ENCODE measurements around the gene LRBA. TPM values are rescaled to one million over a fixed set of nuclear protein-coding genes. Genes with fewer than 3 reads are reported as not detected.

Gene LRBA
- total and polyA plus RNA-seq, 8 donors, result 7.3 to 156 (median 73.9) TPM

DNA sequence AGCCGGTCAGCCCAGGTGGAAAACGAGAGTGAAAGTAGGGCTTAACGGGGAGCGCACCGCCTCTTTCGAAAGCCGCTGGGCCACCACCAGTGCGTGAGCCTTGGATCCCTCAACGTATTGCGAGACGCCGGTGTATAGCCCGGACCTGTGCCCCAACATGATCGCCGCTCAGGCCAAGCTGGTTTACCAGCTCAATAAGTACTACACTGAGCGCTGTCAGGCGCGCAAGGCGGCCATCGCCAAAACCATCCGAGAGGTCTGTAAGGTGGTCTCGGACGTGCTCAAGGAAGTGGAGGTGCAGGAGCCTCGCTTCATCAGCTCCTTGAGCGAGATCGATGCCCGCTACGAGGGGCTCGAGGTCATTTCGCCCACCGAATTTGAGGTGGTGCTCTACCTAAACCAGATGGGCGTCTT is 432.2 kb downstream of the LRBA start:
- no peak for TF ChIP-seq CTCF (IDR thresholded peaks at IDR 0.05)
- no peak for TF ChIP-seq EP300 (IDR thresholded peaks at IDR 0.05)
- TF ChIP-seq POLR2AphosphoS5 (IDR thresholded peaks at IDR 0.05), result no peak
- TF ChIP-seq POLR2A (IDR thresholded peaks at IDR 0.05), result no peak
- WGBS, 5 donors, result 79 to 89% (median 84%) methylated on average over 32 of the region's 32 CpGs
- peaks cover 7 to 23% (median 17%) of the 10 kb centered on the region in 4 donors for H3K36me3 ChIP-seq
- peak overlapping the region; percentile 32 to 38 (median 34) for H3K4me3 ChIP-seq
- H3K9me3 ChIP-seq, result peaks cover 0 to 12% (median 4%) of the 10 kb centered on the region in 4 donors
- no peak for DNase-seq
- no peaks in the 10 kb centered on the region for H3K27me3 ChIP-seq
- peaks cover 0 to 13% (median 6%) of the 10 kb centered on the region in 4 donors for H3K4me1 ChIP-seq
- peak overlapping the region in 1 of 5 donors; percentile 42 for H3K27ac ChIP-seq
- intact Hi-C loops (cut with DNase I; ENCODE audit: low total_unique reads), result no loop called here

DNA sequence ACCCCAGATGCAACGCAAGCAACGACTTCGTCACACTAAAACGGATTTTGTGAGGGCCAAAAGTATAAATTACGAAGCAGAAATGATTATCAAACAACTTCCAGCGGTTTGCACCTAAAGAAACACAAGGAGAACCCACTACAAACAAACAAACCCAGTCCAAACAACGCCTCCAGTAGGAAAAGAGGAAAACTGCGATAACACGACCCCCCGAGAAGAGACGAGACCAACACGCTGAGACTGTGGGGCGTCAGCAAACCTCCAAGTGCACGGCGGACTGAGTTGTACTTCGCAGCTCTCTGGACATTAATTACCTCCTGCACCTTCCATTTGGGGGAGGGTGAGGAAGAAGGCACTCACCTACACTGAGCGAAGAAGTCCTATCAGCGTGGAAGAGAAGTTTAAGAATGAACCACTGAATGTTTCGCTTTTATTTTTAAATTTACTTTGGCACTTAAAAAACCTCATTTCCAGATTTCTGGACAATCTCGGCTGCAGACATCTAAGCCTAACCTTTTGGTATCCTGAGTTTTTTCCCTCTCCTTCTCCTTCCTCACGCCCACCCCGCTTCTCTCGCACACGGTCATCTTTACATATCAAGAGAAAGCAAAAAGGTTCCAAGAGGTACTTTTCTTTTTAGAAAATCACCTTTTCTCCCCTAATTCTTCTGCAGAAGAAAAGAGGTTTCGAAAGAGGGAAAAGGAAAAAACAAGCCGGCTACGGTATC is 432.8 kb downstream of the LRBA start, which contains the start of gene MAB21L2:
Gene MAB21L2 (plus strand): TSS at position 6 of the 727 bp plus-strand sequence. CDS start 879 bp downstream, outside the sequence.
- Histone ChIP-seq H3K4me3 (peak within 1 kb of the TSS; percentile 32 to 38 (median 34)), H3K4me1 (peaks cover 0 to 13% (median 6%) of the 10 kb centered on the region in 4 donors), H3K27me3 (no peaks in the 10 kb centered on the region), H3K27ac (peak within 1 kb of the TSS in 1 of 5 donors; percentile 42), H3K9me3 (peaks cover 0 to 12% (median 4%) of the 10 kb centered on the region in 4 donors), H3K36me3 (peaks cover 7 to 19% (median 16%) of the 10 kb centered on the region in 4 donors)
- TF ChIP-seq POLR2AphosphoS5 (IDR thresholded peaks at IDR 0.05) (no peak), POLR2A (IDR thresholded peaks at IDR 0.05) (no peak), EP300 (IDR thresholded peaks at IDR 0.05) (no peak), CTCF (IDR thresholded peaks at IDR 0.05) (no peak)
- no peak for DNase-seq
- WGBS, 5 donors, result 83 to 94% (median 89%) methylated on average over 27 of the region's 27 CpGs
- intact Hi-C loops (cut with DNase I; ENCODE audit: low total_unique reads), result no loop called here

DNA sequence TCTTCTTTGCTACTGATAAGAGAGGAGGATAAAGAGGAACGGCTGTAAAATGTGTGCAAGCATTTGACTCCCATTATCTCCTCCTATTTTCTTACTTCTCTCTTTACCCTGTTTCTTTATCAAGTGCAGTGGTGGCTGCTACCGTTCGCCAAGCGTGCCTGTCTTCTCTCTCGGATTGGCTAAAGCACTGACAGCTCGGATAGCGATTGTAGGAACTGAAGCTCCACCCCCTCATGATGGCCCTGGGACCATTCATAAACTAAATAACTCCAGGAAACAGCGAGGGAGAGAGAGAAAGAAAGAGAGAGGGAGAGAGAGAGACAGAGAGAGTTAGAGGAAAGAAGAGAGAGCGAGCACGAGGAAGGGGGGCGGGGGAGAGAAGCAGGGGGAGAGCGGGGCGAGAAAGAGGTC is 433.4 kb downstream of the LRBA start:
- peaks cover 0 to 13% (median 6%) of the 10 kb centered on the region in 4 donors for H3K4me1 ChIP-seq
- peak in 1 of 2 donors; percentile 64 for DNase-seq
- H3K27me3 ChIP-seq, result no peaks in the 10 kb centered on the region
- H3K9me3 ChIP-seq, result peaks cover 0 to 12% (median 4%) of the 10 kb centered on the region in 4 donors
- WGBS, 5 donors, result 87 to 93% (median 89%) methylated on average over 13 of the region's 13 CpGs
- H3K36me3 ChIP-seq, result peaks cover 7 to 18% (median 16%) of the 10 kb centered on the region in 4 donors
- TF ChIP-seq POLR2A (IDR thresholded peaks at IDR 0.05), result no peak
- H3K4me3 ChIP-seq, result peak overlapping the region in 1 of 4 donors; percentile 36
- no peak overlapping the region for H3K27ac ChIP-seq
- intact Hi-C loops (cut with DNase I; ENCODE audit: low total_unique reads), result no loop called here

GRCh38 chr4:150581056-150581605 is 434.0 kb downstream of the LRBA start:
- Histone ChIP-seq H3K4me3 (no peak overlapping the region), H3K4me1 (peaks cover 0 to 13% (median 6%) of the 10 kb centered on the region in 4 donors), H3K36me3 (peaks cover 7 to 18% (median 16%) of the 10 kb centered on the region in 4 donors), H3K9me3 (peaks cover 0 to 12% (median 4%) of the 10 kb centered on the region in 4 donors), H3K27me3 (no peaks in the 10 kb centered on the region), H3K27ac (no peak overlapping the region)
- DNase-seq, result no peak
- 93 to 98% (median 95%) methylated on average over 7 of the region's 7 CpGs for WGBS, 5 donors
- no peak for TF ChIP-seq POLR2AphosphoS5 (IDR thresholded peaks at IDR 0.05)
- no peak for TF ChIP-seq CTCF (IDR thresholded peaks at IDR 0.05)
- TF ChIP-seq EP300 (IDR thresholded peaks at IDR 0.05), result no peak
- intact Hi-C loops (cut with DNase I; ENCODE audit: low total_unique reads), result no loop called here

Data from stomach (tissue), 9 donors.